Neutrophil (primary cell): ENCODE data around the gene ANKAR.
A peak's percentile ranks its signal among the peaks of the same experiment; 100 is the strongest.

Experiments
- H3K27ac ChIP-seq: fragments of 200-600 bp; sonication (generic); 2 replicates; pipeline ENCODE4 v1.5.1; 2016; ENCODE audit warnings: mild to moderate bottlenecking, moderate library complexity
- H3K27me3 ChIP-seq: fragments of 200-600 bp; sonication (generic); 2 replicates; pipeline ENCODE4 v1.6.0; 2016; ENCODE audit warnings: mild to moderate bottlenecking
- H3K36me3 ChIP-seq: fragments of 200-600 bp; sonication (generic); 2 replicates; pipeline ENCODE4 v1.5.1; 2017
- H3K4me1 ChIP-seq, 2 experiments: fragments of 200-600 bp in 1 of 2; sonication (generic) in 1 of 2; 1 replicate in 1 of 2; 2 replicates in 1 of 2; pipeline versions ENCODE4 v1.5.1 to v1.6.1; 2013 to 2016; ENCODE audit warnings: low read depth in 1 of 2, low read length in 1 of 2, mild to moderate bottlenecking in 1 of 2, moderate library complexity in 1 of 2; ENCODE audit not compliant: control insufficient read depth in 1 of 2, insufficient read depth in 1 of 2
- H3K4me3 ChIP-seq, 2 experiments: fragments of 200-600 bp in 1 of 2; sonication (generic) in 1 of 2; 1 replicate in 1 of 2; 2 replicates in 1 of 2; pipeline ENCODE4 v1.5.1; 2013 to 2016; ENCODE audit warnings: low read depth in 1 of 2, low read length in 1 of 2, mild to moderate bottlenecking in 1 of 2, moderate library complexity in 1 of 2
- H3K9me3 ChIP-seq: fragments of 200-600 bp; sonication (generic); 2 replicates; pipeline ENCODE4 v1.5.1; 2016
- TF ChIP-seq, protein P1 (sequence below): fragments of 200-600 bp; sonication (generic); IDR thresholded peaks from 2 replicates; pipeline ENCODE4 v1.5.1; 2016; ENCODE audit warnings: antibody characterized with exemption

ANKAR gene

DNA sequence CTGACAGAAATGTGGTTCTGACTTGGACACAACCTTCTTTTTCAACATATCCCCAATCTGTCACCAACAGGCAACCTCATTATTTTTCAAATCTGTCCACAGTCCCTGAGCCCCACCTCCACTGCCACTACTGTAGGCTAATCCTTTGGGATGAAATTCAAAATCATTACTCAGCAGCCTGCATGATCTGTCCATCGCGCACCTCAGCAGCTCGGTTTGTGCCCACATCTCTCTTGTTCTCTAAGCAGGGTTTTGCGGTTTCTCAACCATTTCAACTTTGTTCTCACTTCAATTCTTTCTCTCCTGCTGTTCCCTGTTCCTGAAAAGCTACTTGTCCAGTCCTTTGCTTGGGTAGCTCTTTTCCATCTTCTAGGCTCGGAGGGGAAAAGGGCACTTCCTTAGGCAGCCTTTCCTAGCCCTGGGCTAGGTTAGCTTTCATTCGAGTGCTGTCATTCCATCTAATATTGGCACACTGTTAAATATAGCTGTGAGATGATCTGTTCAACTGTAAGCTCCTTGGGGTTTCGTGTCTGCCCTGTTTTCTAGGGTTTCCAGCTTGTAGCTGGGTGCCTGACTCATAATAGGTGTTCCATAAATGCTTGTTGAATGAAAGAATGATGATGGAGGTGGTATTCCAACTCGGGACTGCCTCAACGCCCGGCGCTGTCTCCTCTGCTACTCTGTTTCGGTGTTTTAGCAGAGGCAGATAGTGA is 653 bp upstream of the ANKAR start:
- H3K27ac ChIP-seq, result peak overlapping the region; percentile 92
- H3K4me3 ChIP-seq, result peak overlapping the region; percentile 70 to 76

DNA sequence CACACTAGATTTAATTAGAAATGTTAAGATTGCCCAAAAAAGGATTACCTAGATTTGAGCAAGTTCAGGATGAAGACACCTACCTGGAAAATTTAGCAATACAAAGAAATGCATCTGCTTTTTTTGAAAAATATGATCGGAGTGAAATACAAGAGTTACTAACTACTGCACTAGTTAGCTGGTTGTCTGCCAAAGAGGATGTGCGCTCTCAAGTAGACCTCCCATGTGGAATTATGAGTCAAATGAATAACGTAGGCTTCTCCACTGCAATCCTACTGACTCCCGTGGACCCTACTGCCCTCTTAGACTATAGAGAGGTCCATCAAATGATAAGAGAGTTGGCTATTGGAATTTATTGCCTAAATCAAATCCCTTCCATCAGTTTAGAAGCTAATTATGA is 2.0 kb downstream of the ANKAR start:
- Histone ChIP-seq H3K27ac (no peak overlapping the region), H3K4me3 (no peak overlapping the region), H3K4me1 (peaks cover 18 to 20% of the 10 kb centered on the region in 2 experiments), H3K36me3 (peaks cover 12% of the 10 kb centered on the region), H3K9me3 (no peaks in the 10 kb centered on the region), H3K27me3 (no peaks in the 10 kb centered on the region)
- TF ChIP-seq, protein P1, sequence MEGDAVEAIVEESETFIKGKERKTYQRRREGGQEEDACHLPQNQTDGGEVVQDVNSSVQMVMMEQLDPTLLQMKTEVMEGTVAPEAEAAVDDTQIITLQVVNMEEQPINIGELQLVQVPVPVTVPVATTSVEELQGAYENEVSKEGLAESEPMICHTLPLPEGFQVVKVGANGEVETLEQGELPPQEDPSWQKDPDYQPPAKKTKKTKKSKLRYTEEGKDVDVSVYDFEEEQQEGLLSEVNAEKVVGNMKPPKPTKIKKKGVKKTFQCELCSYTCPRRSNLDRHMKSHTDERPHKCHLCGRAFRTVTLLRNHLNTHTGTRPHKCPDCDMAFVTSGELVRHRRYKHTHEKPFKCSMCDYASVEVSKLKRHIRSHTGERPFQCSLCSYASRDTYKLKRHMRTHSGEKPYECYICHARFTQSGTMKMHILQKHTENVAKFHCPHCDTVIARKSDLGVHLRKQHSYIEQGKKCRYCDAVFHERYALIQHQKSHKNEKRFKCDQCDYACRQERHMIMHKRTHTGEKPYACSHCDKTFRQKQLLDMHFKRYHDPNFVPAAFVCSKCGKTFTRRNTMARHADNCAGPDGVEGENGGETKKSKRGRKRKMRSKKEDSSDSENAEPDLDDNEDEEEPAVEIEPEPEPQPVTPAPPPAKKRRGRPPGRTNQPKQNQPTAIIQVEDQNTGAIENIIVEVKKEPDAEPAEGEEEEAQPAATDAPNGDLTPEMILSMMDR, result no peak

More for the DNA sequence above, 653 bp upstream of the ANKAR start:
- peaks cover 13 to 15% of the 10 kb centered on the region in 2 experiments for H3K4me1 ChIP-seq
- peaks cover 37% of the 10 kb centered on the region for H3K36me3 ChIP-seq
- TF ChIP-seq, protein P1, result no peak
- H3K9me3 ChIP-seq, result no peaks in the 10 kb centered on the region
- H3K27me3 ChIP-seq, result no peaks in the 10 kb centered on the region

DNA sequence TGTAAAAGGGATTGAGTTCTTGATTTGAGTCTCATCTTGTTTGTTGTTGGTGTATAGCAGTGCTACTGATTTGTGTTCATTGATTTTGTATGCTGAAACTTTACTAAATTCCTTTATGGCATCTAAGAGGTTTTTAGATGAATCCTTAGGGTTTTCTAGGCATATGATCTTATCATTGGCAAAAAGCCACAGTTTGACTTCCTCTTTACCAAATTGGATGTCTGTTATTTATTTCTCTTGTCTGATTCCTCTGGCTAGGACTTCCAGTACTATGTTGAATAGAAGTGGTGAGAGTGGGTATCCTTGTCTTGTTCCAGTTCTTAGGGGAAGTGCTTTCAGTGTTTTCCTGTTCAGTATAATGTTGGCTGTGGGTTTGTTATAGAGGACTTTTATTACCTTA is 4.8 kb downstream of the ANKAR start:
- TF ChIP-seq, protein P1, result no peak
- H3K9me3 ChIP-seq, result no peaks in the 10 kb centered on the region
- no peak overlapping the region for H3K4me3 ChIP-seq
- H3K4me1 ChIP-seq, result peaks cover 15% of the 10 kb centered on the region in 2 experiments
- H3K36me3 ChIP-seq, result no peaks in the 10 kb centered on the region
- no peak overlapping the region for H3K27ac ChIP-seq
- H3K27me3 ChIP-seq, result no peaks in the 10 kb centered on the region

DNA sequence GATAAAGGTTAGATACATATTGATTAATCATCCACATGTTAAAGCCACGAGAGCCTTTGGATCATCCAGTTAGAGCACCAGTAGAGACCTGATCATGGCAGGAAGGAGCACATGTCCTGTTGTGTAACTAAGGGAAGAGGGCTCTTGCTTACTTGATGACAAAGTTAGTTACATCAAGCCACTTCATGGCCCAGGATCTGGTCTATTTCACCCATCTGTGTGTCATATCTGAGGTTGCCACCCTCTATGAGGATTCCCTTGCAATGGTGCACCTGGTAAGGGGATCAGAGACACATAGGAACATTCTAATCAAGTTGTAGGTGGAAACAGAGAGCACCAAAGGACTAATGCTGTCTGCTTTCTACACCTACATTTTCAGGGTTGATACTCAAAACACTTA is 6.7 kb downstream of the ANKAR start:
- Histone ChIP-seq H3K9me3 (no peaks in the 10 kb centered on the region), H3K27me3 (no peaks in the 10 kb centered on the region), H3K27ac (no peak overlapping the region), H3K36me3 (no peaks in the 10 kb centered on the region), H3K4me1 (peaks cover 6 to 8% of the 10 kb centered on the region in 2 experiments), H3K4me3 (no peak overlapping the region)
- TF ChIP-seq, protein P1, result no peak

DNA sequence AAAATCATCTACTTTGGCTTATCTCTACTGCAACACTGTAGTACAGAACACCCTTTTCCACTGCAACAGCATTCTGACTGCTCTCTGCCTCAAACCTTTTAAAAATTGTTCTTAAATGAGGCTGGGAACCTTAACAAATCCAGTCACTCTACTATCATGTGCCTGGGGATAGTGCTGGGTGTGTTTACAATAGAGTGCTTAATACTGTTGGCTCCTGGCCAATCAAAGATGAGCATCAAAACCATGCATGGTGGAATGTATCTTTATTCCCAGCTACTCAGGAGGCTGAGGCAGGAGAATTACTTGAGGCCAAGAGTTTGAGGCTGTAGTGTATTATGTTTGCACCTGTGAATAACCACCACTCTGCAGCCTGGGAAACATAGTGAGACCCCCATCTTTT is 7.4 kb downstream of the ANKAR start:
- no peaks in the 10 kb centered on the region for H3K9me3 ChIP-seq
- peaks cover 6 to 8% of the 10 kb centered on the region in 2 experiments for H3K4me1 ChIP-seq
- TF ChIP-seq, protein P1, result no peak
- H3K27ac ChIP-seq, result no peak overlapping the region
- no peaks in the 10 kb centered on the region for H3K36me3 ChIP-seq
- no peaks in the 10 kb centered on the region for H3K27me3 ChIP-seq
- no peak overlapping the region for H3K4me3 ChIP-seq
